SH-SY5Y (cell line): ENCODE data around the gene TNPO3.

Experiments used
- GATA2 ChIP-seq: IDR thresholded peaks from 2 replicates; pipeline ENCODE4 v1.6.1; 2011; ENCODE audit warnings: mild to moderate bottlenecking, low read depth, low read length
- GATA3 ChIP-seq: IDR thresholded peaks from 2 replicates; pipeline ENCODE4 v1.6.1; 2011; ENCODE audit warnings: low read depth, mild to moderate bottlenecking, low read length, moderate library complexity

DNA sequence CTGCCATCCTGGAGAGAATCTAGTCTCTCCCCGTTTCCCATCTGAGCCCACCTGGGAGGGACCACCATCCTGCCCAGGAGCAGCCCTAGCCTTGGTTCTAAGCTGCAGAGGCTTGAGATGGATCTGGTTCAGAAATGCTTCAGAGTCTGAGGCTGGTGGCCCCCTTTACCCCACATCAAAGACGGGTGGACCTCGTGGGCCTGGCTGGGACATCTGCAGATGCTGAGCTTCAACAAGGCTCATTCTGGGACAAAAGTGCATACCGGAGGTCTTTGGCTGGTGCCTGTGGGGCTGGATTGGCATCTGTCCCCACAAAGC lies 122.1 kb downstream of the TNPO3 start:
- TF ChIP-seq GATA2: no peak
- no peak for TF ChIP-seq GATA3
